Peyer's patch (tissue), 4 donors: ENCODE data around the gene CS. TPM values are rescaled to one million over a fixed set of nuclear protein-coding genes. Genes with fewer than 3 reads are reported as not detected.
"Not testable (repeated sequence)": the region's sequence is repeated elsewhere in the genome, so short reads cannot be mapped to it uniquely, and the experiment has no call there.

Source experiments
- DNase-seq, 3 donors: peaks; one replicate each; pipeline ENCODE4 v3.0.0-alpha.2; 2017 to 2019
- H3K27ac ChIP-seq, 4 donors: fragments of 200-600 bp; sonication (generic); one replicate each; pipeline ENCODE4 v1.5.1; 2016 to 2019
- H3K27me3 ChIP-seq, 2 donors: fragments of 200-600 bp; sonication (generic); one replicate each; pipeline ENCODE4 v1.5.1; 2019
- H3K36me3 ChIP-seq, 3 donors: fragments of 200-600 bp; sonication (generic); one replicate each; pipeline ENCODE4 v1.5.1; 2016 to 2019
- H3K4me1 ChIP-seq, 4 donors: fragments of 200-600 bp; sonication (generic); one replicate each; pipeline ENCODE4 v1.5.1; 2016 to 2019
- H3K4me3 ChIP-seq, 4 donors: fragments of 200-600 bp; sonication (generic); 1 replicate in 3 of 4; 2 replicates in 1 of 4; pipeline ENCODE4 v1.5.1; 2016 to 2019; ENCODE audit warnings: mild to moderate bottlenecking in 1 of 4
- H3K9me3 ChIP-seq, 4 donors: fragments of 200-600 bp; sonication (generic); one replicate each; pipeline ENCODE4 v1.5.1; 2016 to 2019; ENCODE audit warnings: mild to moderate bottlenecking in 1 of 4
- CTCF ChIP-seq, 6 experiments: fragments of 450-650 bp in 4 of 6; fragments of 200-600 bp in 2 of 6; sonication (generic) in 1 of 6; IDR thresholded peaks; one replicate each; pipeline ENCODE4 v1.5.1; 2017 to 2019; ENCODE audit warnings: antibody characterized with exemption in 6 of 6, mild to moderate bottlenecking in 3 of 6, moderate library complexity in 1 of 6
- POLR2A ChIP-seq, 2 donors: fragments of 450-650 bp; IDR thresholded peaks; one replicate each; pipeline ENCODE4 v1.5.1; 2017; ENCODE audit warnings: antibody characterized with exemption in 2 of 2, mild to moderate bottlenecking in 2 of 2, moderate library complexity in 2 of 2
- total RNA-seq, 4 donors: library from RNA; depleted of rRNA; stranded (reverse); fragments of >200 nt; gene quantifications; one replicate each; pipeline ENCODE4 v1.1.0, GENCODE V29; 2016

Gene CS
- total RNA-seq, 4 donors from 2014 or later, result 184 to 228 (median 203) TPM

GRCh38 chr12:56339158-56339422, 39.0 kb upstream of the CS start:
- no peak for TF ChIP-seq POLR2A (IDR thresholded peaks at IDR 0.05)
- TF ChIP-seq CTCF (IDR thresholded peaks at IDR 0.05), result no peak
- peaks cover 0 to 19% (median 0%) of the 10 kb centered on the region in 3 donors for H3K36me3 ChIP-seq
- H3K27me3 ChIP-seq, result no peaks in the 10 kb centered on the region
- no peaks in the 10 kb centered on the region for H3K9me3 ChIP-seq
- DNase-seq, result no peak
- H3K4me3 ChIP-seq, result peak overlapping the region in 3 of 4 donors; percentile 2 to 26 (median 10)
- H3K27ac ChIP-seq, result peak overlapping the region; percentile 40 to 75 (median 72)
- no peaks in the 10 kb centered on the region for H3K4me1 ChIP-seq

- Histone ChIP-seq H3K36me3 (peaks cover 0 to 14% (median 0%) of the 10 kb centered on the region in 3 donors), H3K27ac (peak within 1 kb of the TSS; percentile 40 to 75 (median 72)), H3K27me3 (no peaks in the 10 kb centered on the region), H3K9me3 (no peaks in the 10 kb centered on the region), H3K4me3 (peak within 1 kb of the TSS in 3 of 4 donors; percentile 2 to 26 (median 10)), H3K4me1 (no peaks in the 10 kb centered on the region)
- peak in 2 of 3 donors; percentile 75 for DNase-seq
- TF ChIP-seq POLR2A (IDR thresholded peaks at IDR 0.05), result no peak
Measured at GRCh38 chr12:56338308-56339157, 38.4 kb upstream of the CS start, which contains the start of gene IL23A. TSS of gene IL23A (plus strand) at chr12:56338884. CDS start at chr12:56339045, 161 bp downstream.

DNA sequence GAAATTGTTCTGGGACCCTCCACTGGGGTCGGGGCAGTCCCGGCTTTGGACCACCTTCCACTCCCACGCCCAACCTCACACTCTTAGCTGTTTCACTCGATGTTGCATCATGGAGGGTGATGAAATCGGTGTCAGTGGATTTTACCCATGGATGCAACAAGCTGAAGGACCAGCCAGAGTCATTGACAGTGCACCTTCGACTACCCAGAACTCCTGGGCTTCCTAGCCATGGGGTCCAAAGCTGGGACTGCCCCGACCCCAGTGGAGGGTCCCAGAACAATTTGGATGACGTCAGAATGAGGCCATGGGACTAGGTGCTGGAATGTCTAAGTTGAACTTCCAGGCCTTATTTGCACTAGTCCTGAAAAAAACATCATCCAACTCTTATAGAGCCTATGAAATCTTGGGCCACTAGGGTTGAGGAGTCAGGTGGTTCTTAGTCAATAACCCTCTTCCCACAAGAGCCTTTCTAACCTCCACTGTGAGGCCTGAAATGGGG, 37.7 kb upstream of the CS start:
- Histone ChIP-seq H3K27ac (peak overlapping the region; percentile 40 to 75 (median 72)), H3K9me3 (no peaks in the 10 kb centered on the region), H3K4me1 (peaks cover 0 to 5% (median 0%) of the 10 kb centered on the region in 4 donors), H3K36me3 (peaks cover 0 to 7% (median 0%) of the 10 kb centered on the region in 3 donors), H3K27me3 (no peaks in the 10 kb centered on the region), H3K4me3 (no peak overlapping the region)
- peak in 1 of 3 donors; percentile 5 for DNase-seq
- TF ChIP-seq POLR2A (IDR thresholded peaks at IDR 0.05), result no peak
- TF ChIP-seq CTCF (IDR thresholded peaks at IDR 0.05), result no peak

GRCh38 chr12:56336361-56337167, 36.4 kb upstream of the CS start:
- H3K4me3 ChIP-seq, result no peak overlapping the region
- no peaks in the 10 kb centered on the region for H3K36me3 ChIP-seq
- no peak overlapping the region for H3K27ac ChIP-seq
- DNase-seq, result peak in 2 of 3 donors; percentile 29 to 30
- no peaks in the 10 kb centered on the region for H3K27me3 ChIP-seq
- H3K4me1 ChIP-seq, result peaks cover 0 to 7% (median 0%) of the 10 kb centered on the region in 4 donors
- no peaks in the 10 kb centered on the region for H3K9me3 ChIP-seq
- no peak for TF ChIP-seq CTCF (IDR thresholded peaks at IDR 0.05)
- no peak for TF ChIP-seq POLR2A (IDR thresholded peaks at IDR 0.05)

DNA sequence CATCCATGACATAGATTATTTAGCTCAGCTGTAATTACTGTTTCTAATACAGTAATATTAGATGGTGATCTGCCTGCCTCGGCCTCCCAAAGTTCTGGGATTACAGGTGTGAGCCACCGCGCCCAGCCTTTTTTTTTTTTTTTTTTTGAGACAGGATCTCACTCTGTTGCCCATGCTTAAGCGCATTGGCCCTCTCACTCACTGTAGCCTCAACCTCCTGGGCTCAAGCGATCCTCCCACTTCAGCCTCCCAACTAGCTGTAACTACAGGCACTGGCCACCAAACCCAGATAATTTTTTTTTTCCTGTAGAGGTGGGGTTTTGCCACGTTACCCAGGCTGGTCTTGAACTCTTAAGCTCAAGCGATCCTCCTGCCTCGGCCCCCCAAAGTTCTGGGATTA, 35.4 kb upstream of the CS start:
- not testable (repeated sequence) for H3K4me1 ChIP-seq, H3K27me3 ChIP-seq, H3K27ac ChIP-seq, H3K4me3 ChIP-seq, DNase-seq, H3K9me3 ChIP-seq, H3K36me3 ChIP-seq

GRCh38 chr12:56334490-56334793, 34.3 kb upstream of the CS start:
- H3K9me3 ChIP-seq, result no peaks in the 10 kb centered on the region
- H3K36me3 ChIP-seq, result no peaks in the 10 kb centered on the region
- peak overlapping the region; percentile 91 to 95 (median 94) for H3K27ac ChIP-seq
- H3K27me3 ChIP-seq, result no peaks in the 10 kb centered on the region
- peak overlapping the region; percentile 53 to 72 (median 66) for H3K4me3 ChIP-seq
- peaks cover 0 to 7% (median 0%) of the 10 kb centered on the region in 4 donors for H3K4me1 ChIP-seq
- TF ChIP-seq POLR2A (IDR thresholded peaks at IDR 0.05) (no peak), CTCF (IDR thresholded peaks at IDR 0.05) (no peak)
- DNase-seq, result no peak
